Pancreas (tissue), 10 donors: ENCODE measurements around the gene SCML2. TPM values are rescaled to one million over a fixed set of nuclear protein-coding genes. Genes with fewer than 3 reads are reported as not detected.
"Not testable (repeated sequence)": the region's sequence is repeated elsewhere in the genome, so short reads cannot be mapped to it uniquely, and the experiment has no call there.

ENCODE experiments used
- ATAC-seq, 4 donors: fragments of 200-7000 bp; cut with Tn5 transposase; one replicate each; pipeline versions ENCODE4 v1.8.0 to v1.9.1; 2020; ENCODE audit warnings: mild to moderate bottlenecking in 4 of 4, moderate library complexity in 4 of 4
- DNase-seq, 6 donors: peaks; one replicate each; pipeline ENCODE4 v3.0.0-alpha.2; 2020
- FAIRE-seq: peaks from 2 replicates; lab custom pipeline; 2012; peaks lifted over from hg19 to GRCh38; lab: Jason Lieb, UNC
- H3K27ac ChIP-seq, 4 donors: fragments of 200-600 bp; sonication (generic); 1 replicate in 3 of 4; 2 replicates in 1 of 4; pipeline versions ENCODE4 v1.5.0 to v1.8.0; 2020
- H3K27me3 ChIP-seq, 4 donors: fragments of 200-600 bp; one replicate each; pipeline ENCODE4 v1.8.0; 2021
- H3K36me3 ChIP-seq, 3 donors: fragments of 200-600 bp; sonication (generic) in 1 of 3; one replicate each; pipeline versions ENCODE4 v1.5.0 to v1.8.0; 2020 to 2021
- H3K4me1 ChIP-seq, 3 donors: fragments of 200-600 bp; one replicate each; pipeline ENCODE4 v1.8.0; 2021
- H3K4me3 ChIP-seq, 4 donors: fragments of 200-600 bp; sonication (generic) in 2 of 4; one replicate each; pipeline versions ENCODE4 v1.5.0 to v1.8.0; 2020 to 2021
- H3K9me3 ChIP-seq, 4 donors: fragments of 200-600 bp; one replicate each; pipeline ENCODE4 v1.8.0; 2021
- CTCF ChIP-seq, 4 donors: fragments of 200-600 bp; sonication (generic) in 3 of 4; IDR thresholded peaks; one replicate each; pipeline versions ENCODE4 v1.5.0 to v1.8.0; 2021; ENCODE audit warnings: antibody characterized with exemption in 4 of 4
- WGBS, 2 donors: extraction: QIAGEN DNeasy Blood & Tissue Kit; methylation state at CpG; one replicate each; pipeline ENCODE4 v1.1.7; 2013; 5-methylcytosine and 5-hydroxymethylcytosine counted together
- intact Hi-C, 3 donors: fragments of 100-400 bp; cut with DNase I; formaldehyde crosslinking; loops; one replicate each; pipeline versions ENCODE4 v1.11.1 to v1.14.2; 2022
- polyA plus RNA-seq, 2 donors: library from polyadenylated mRNA; stranded (reverse); fragments of 200-250 nt; gene quantifications; one replicate each; pipeline ENCODE4 v1.2.3, GENCODE V29; 2013
- total RNA-seq, 6 donors: library from RNA; stranded (reverse); fragmentation: NEBNext Ultra II Directional in 4 of 6; extraction: Animal tissue kit (Norgen Biotek cat#: 25700) in 4 of 6; gene quantifications; one replicate each; pipeline versions ENCODE4 v1.2.1 to v1.2.4, GENCODE V29; 2021 to 2023
- donor health status: healthy with polysubstance abuse.
- donor health status: DM: no; HTN: no; CAD: no; lungs with moderate emphysema.
- donor health status: DM: no; HTN: no; CAD: no.
- donor health status: control.
- donor health status: control.
- donor health status: Bipolar disorder and iron deficiency.
- donor health status: DM: yes; HTN: yes; CAD: no.
- donor health status: DM: no; HTN: no; CAD: no.
- donor health status: DM: no; HTN: no; CAD: no.
- donor health status: DM: yes; HTN: yes; CAD: no.

The SCML2 gene
- total and polyA plus RNA-seq, 8 donors: 0.63 to 2.9 (median 0.89) TPM

DNA sequence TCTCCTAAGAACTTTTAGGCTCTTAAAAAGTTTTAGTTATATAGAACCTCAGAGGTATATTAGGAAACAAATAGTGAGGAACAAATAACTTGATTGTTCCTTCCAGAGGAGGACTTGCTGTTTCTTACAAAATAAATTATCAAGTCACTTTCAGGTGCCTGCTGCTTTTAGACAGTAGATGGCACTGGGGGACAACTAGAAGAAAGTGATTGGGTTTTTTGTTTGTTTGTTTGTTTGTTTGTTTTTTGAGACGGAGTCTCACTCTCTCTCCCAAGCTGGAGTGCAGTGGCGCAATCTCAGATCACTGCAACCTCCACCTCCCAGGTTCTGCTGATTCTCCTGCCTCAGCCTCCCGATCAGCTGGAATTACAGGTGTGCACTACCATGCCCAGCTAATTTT, 35.5 kb upstream of the SCML2 start:
- intact Hi-C loops: loop anchor here in 1 of 3 donors (10.0 kb wide), 1 partner anchor 945 kb away; no protein-coding TSS in a partner anchor

DNA sequence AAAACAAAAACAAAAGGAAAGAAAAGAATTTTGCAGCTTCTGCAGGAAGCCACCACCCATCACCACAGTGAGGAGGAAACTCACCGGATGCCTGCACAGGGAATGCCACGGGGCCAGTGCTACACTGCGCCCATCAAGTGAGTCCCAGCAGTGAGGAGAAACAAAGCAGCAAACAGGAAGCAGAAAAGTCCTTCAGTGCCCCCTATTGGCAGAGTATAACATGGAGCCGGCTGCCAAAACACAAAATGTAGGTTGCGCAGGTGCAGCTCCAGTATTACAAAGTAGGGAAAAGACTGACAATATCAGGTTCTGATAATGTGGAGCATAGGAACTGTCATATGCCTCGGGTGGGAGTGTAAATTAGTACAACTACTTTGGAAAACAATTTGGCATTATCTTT, 23.3 kb upstream of the SCML2 start:
- no peaks in the 10 kb centered on the region for H3K27me3 ChIP-seq
- no peak overlapping the region for H3K27ac ChIP-seq
- intact Hi-C loops: no loop called here
- peak in 1 of 6 donors; percentile 45 for DNase-seq
- WGBS, 2 donors: 12 to 32% methylated on average over 6 of the region's 6 CpGs
- TF ChIP-seq CTCF (IDR thresholded peaks at IDR 0.05): peak in 3 of 4 donors; percentile 26 to 37 (median 28)
- no peaks in the 10 kb centered on the region for H3K9me3 ChIP-seq
- ATAC-seq: peak; percentile 50 to 89 (median 76)
- no peak overlapping the region for H3K4me3 ChIP-seq
- no peak for FAIRE-seq
- no peaks in the 10 kb centered on the region for H3K4me1 ChIP-seq
- H3K36me3 ChIP-seq: no peaks in the 10 kb centered on the region

More for the DNA sequence above, 35.5 kb upstream of the SCML2 start:
- no peaks in the 10 kb centered on the region for H3K4me1 ChIP-seq
- H3K27ac ChIP-seq: no peak overlapping the region
- ATAC-seq (no peak), DNase-seq (no peak), FAIRE-seq (no peak)
- no peak overlapping the region for H3K4me3 ChIP-seq
- peaks cover 0 to 9% (median 3%) of the 10 kb centered on the region in 4 donors for H3K27me3 ChIP-seq
- TF ChIP-seq CTCF (IDR thresholded peaks at IDR 0.05): no peak
- no peaks in the 10 kb centered on the region for H3K9me3 ChIP-seq
- no peaks in the 10 kb centered on the region for H3K36me3 ChIP-seq
- 59 to 60% methylated on average over 3 of the region's 3 CpGs for WGBS, 2 donors

DNA sequence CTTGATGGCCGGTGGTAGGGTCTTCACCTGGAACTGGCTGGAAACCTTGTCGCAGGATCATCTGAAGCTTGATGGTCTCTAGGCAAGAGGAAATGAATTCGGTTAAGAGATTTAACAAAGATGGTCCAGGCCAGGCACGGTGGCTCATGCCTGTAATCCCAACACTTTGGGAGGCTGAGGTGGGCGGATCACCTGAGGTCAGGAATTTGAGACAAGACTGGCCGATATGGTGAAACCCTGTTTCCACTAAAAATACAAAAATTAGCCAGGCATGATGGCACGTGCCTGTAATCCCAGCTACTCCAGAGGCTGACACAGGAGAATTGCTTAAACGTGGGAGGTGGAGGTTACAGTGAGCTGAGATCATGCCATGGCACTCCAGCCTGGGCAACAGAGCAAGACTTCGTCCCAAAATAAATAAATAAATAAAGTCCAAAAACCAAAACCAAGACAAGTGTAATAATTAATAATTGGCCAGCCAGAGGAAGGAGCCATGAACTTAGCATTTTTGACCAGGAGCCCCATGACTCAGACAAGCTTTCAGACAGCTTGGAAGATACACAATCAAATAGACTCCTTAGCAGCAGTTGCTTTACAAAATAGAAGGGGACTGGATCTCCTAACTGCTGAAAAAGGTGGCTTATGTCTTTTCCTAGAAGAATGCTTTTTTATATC, 20.8 kb upstream of the SCML2 start:
- DNase-seq, H3K4me1 ChIP-seq, H3K9me3 ChIP-seq, H3K27me3 ChIP-seq, H3K27ac ChIP-seq, intact Hi-C loops, H3K4me3 ChIP-seq, H3K36me3 ChIP-seq, FAIRE-seq, ATAC-seq: not testable (repeated sequence)
- WGBS, 2 donors: 73 to 81% methylated on average over 9 of the region's 9 CpGs

GRCh38 chrX:18369096-18369495, 14.6 kb upstream of the SCML2 start:
- H3K27me3 ChIP-seq, ATAC-seq, H3K36me3 ChIP-seq, FAIRE-seq, H3K4me3 ChIP-seq, H3K4me1 ChIP-seq, H3K9me3 ChIP-seq, DNase-seq, intact Hi-C loops, H3K27ac ChIP-seq: not testable (repeated sequence)
- 75 to 81% methylated on average over 5 of the region's 5 CpGs for WGBS, 2 donors

- H3K27me3 ChIP-seq: no peaks in the 10 kb centered on the region
- 49 to 63% methylated on average over 4 of the region's 4 CpGs for WGBS, 2 donors
- DNase-seq (no peak), FAIRE-seq (no peak), ATAC-seq (no peak)
- intact Hi-C loops: no loop called here
- H3K36me3 ChIP-seq: no peaks in the 10 kb centered on the region
- no peak overlapping the region for H3K4me3 ChIP-seq
- H3K27ac ChIP-seq: no peak overlapping the region
- H3K9me3 ChIP-seq: no peaks in the 10 kb centered on the region
- TF ChIP-seq CTCF (IDR thresholded peaks at IDR 0.05): no peak
- no peaks in the 10 kb centered on the region for H3K4me1 ChIP-seq
Measured at GRCh38 chrX:18368402-18368801, 13.9 kb upstream of the SCML2 start.

- no peak overlapping the region for H3K4me3 ChIP-seq
- WGBS, 2 donors: 41 to 42% methylated on average over 4 of the region's 4 CpGs
- no peak for TF ChIP-seq CTCF (IDR thresholded peaks at IDR 0.05)
- FAIRE-seq: no peak
- no peak overlapping the region for H3K27ac ChIP-seq
- H3K36me3 ChIP-seq: no peaks in the 10 kb centered on the region
- no peaks in the 10 kb centered on the region for H3K27me3 ChIP-seq
- no peak for ATAC-seq
- H3K9me3 ChIP-seq: no peaks in the 10 kb centered on the region
- DNase-seq: no peak
- no peaks in the 10 kb centered on the region for H3K4me1 ChIP-seq
- intact Hi-C loops: no loop called here
Measured at GRCh38 chrX:18360867-18361266, 6.4 kb upstream of the SCML2 start.
